ENCODE data around the gene SEPTIN7. TPM values are rescaled to one million over a fixed set of nuclear protein-coding genes. Genes with fewer than 3 reads are reported as not detected.
A peak's percentile ranks its signal among the peaks of the same experiment; 100 is the strongest.

Gene SEPTIN7
- total RNA-seq, result 178 and 191 TPM in 2 replicates

DNA sequence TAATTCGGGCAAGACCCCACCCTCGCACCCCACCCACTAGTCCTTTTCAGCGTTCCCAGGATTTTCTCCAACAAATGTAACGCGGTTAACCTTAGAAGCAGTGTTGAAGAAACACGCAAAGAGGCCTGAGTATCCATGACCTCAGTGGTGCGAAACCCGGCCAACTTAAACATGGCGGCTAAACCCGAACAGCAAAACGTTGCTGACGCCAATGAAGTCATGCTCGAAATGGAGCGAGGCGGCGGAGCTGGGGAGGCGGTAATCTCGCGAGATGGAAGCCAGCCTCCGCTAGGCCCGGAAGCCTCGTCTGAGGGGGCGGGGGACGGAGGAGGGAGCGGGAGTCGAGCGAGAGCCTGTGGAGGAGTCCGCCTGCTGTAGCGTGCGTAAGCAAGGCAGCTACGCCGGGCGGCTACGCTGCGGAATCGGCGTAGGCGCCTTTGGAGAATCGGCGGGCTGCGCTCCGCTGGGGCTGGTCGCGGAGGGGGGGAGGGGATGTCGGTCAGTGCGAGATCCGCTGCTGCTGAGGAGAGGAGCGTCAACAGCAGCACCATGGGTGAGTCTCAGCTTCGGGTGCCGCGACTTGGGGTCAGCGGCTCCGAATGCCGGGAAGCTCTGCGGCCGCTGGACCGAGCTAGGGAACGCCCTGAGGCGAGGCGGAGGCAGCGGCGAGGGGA lies at the start of gene SEPTIN7:
SEPTIN7 (plus strand) TSS at position 340 of the 674 bp plus-strand sequence; CDS start at position 493, 153 bp downstream.
- Histone ChIP-seq H3K4me1 (ENCODE audit: insufficient read depth, low read length) (peaks cover 18% of the 10 kb centered on the region), H3K4me2 (ENCODE audit: insufficient read depth, low read length) (peak within 1 kb of the TSS; percentile 93), H2AFZ (ENCODE audit: low read length) (peak within 1 kb of the TSS; percentile 97), H3K27ac (ENCODE audit: low read depth, low read length) (peak within 1 kb of the TSS; percentile 97), H4K20me1 (ENCODE audit: insufficient read depth, low read length) (peaks cover 38% of the 10 kb centered on the region), H3K9me3 (ENCODE audit: low read depth, low read length) (no peaks in the 10 kb centered on the region), H3K4me3 (ENCODE audit: insufficient read depth, low read length) (peak within 1 kb of the TSS; percentile 86), H3K27me3 (ENCODE audit: insufficient read depth, low read length) (no peaks in the 10 kb centered on the region), H3K36me3 (ENCODE audit: insufficient read depth, low read length) (no peaks in the 10 kb centered on the region), H3K79me2 (ENCODE audit: insufficient read depth, low read length) (peaks cover 49% of the 10 kb centered on the region)
- TF ChIP-seq, protein P1, sequence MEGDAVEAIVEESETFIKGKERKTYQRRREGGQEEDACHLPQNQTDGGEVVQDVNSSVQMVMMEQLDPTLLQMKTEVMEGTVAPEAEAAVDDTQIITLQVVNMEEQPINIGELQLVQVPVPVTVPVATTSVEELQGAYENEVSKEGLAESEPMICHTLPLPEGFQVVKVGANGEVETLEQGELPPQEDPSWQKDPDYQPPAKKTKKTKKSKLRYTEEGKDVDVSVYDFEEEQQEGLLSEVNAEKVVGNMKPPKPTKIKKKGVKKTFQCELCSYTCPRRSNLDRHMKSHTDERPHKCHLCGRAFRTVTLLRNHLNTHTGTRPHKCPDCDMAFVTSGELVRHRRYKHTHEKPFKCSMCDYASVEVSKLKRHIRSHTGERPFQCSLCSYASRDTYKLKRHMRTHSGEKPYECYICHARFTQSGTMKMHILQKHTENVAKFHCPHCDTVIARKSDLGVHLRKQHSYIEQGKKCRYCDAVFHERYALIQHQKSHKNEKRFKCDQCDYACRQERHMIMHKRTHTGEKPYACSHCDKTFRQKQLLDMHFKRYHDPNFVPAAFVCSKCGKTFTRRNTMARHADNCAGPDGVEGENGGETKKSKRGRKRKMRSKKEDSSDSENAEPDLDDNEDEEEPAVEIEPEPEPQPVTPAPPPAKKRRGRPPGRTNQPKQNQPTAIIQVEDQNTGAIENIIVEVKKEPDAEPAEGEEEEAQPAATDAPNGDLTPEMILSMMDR (IDR thresholded peaks at IDR 0.05; ENCODE audit: extremely low read depth, low read depth, low read length), result no peak
- DNase-seq (ENCODE audit: insufficient read length, low spot score, missing footprints), result peak; percentile 97

DNA sequence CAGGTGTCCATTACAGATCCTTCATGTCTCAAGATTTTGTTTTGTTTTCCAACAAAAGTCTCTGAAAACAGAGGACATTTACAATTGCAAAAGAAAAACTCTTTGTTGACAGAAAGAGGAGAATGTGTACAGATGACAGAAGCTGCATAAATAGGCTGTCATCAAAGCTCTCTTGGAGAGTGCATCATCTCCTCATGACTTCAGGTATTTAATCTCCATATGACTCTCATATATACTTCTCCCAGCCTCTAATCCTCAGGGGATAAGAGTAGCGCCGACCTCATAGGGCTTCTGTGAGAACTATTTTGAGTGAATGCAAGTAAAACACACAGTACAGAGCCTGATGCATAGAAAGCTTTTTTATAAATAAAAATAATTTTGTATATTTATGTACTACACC lies 48.1 kb upstream of the SEPTIN7 start:
- Histone ChIP-seq H3K4me3 (ENCODE audit: insufficient read depth, low read length) (no peak overlapping the region), H3K9me3 (ENCODE audit: low read depth, low read length) (no peaks in the 10 kb centered on the region), H3K36me3 (ENCODE audit: insufficient read depth, low read length) (no peaks in the 10 kb centered on the region), H3K27me3 (ENCODE audit: insufficient read depth, low read length) (no peaks in the 10 kb centered on the region), H3K79me2 (ENCODE audit: insufficient read depth, low read length) (no peaks in the 10 kb centered on the region), H2AFZ (ENCODE audit: low read length) (no peak overlapping the region), H3K27ac (ENCODE audit: low read depth, low read length) (no peak overlapping the region), H3K4me1 (ENCODE audit: insufficient read depth, low read length) (peaks cover 5% of the 10 kb centered on the region), H3K4me2 (ENCODE audit: insufficient read depth, low read length) (no peak overlapping the region), H4K20me1 (ENCODE audit: insufficient read depth, low read length) (no peaks in the 10 kb centered on the region)
- no peak for DNase-seq (ENCODE audit: insufficient read length, low spot score, missing footprints)
- TF ChIP-seq, protein P1 (IDR thresholded peaks at IDR 0.05; ENCODE audit: extremely low read depth, low read depth, low read length), result no peak

DNA sequence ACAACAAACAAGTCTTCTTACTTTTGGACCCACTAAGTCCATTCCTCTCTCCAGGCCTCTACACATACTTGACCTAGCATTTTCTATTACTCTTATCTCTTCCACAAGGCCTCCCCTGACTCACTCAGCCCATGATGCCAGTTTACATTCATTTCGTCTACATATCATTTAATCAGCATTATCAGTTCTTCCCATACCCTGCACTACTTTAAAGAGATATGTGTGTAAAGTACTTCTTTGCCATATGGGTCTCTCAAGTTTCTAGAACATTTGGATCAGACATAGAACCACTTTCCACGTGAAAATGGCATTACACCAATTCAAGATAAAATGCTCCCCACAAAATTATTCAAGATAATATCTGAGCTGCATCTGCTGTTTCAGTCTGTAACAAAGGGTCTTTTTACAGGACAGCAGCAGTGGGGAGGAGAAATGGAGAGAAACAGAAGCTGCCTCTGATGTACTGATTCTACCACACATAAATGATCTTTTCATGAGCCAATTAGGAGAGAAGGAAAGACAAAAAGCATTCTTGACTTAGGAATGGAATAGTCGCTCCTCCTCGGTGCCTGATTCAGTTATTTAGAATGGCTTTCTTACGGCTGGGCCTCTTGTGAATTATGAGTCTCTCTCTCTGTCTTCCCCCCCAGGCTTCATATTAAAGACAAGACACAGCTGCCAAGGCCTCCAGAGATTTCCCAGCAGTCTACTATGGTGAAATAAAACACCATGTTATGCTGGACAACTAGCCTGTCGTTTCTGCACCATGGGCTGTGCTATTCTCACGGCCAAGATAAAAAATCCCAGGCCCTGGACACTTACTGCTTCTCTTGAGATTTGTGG lies 46.9 kb upstream of the SEPTIN7 start:
- DNase-seq (ENCODE audit: insufficient read length, low spot score, missing footprints), result no peak
- no peaks in the 10 kb centered on the region for H4K20me1 ChIP-seq (ENCODE audit: insufficient read depth, low read length)
- H3K4me1 ChIP-seq (ENCODE audit: insufficient read depth, low read length), result peaks cover 2% of the 10 kb centered on the region
- no peak overlapping the region for H3K4me2 ChIP-seq (ENCODE audit: insufficient read depth, low read length)
- H3K79me2 ChIP-seq (ENCODE audit: insufficient read depth, low read length), result no peaks in the 10 kb centered on the region
- TF ChIP-seq, protein P1 (IDR thresholded peaks at IDR 0.05; ENCODE audit: extremely low read depth, low read depth, low read length), result no peak
- H2AFZ ChIP-seq (ENCODE audit: low read length), result peak overlapping the region; percentile 34
- H3K27me3 ChIP-seq (ENCODE audit: insufficient read depth, low read length), result no peaks in the 10 kb centered on the region
- peak overlapping the region; percentile 25 for H3K27ac ChIP-seq (ENCODE audit: low read depth, low read length)
- H3K9me3 ChIP-seq (ENCODE audit: low read depth, low read length), result no peaks in the 10 kb centered on the region
- no peaks in the 10 kb centered on the region for H3K36me3 ChIP-seq (ENCODE audit: insufficient read depth, low read length)
- no peak overlapping the region for H3K4me3 ChIP-seq (ENCODE audit: insufficient read depth, low read length)

DNA sequence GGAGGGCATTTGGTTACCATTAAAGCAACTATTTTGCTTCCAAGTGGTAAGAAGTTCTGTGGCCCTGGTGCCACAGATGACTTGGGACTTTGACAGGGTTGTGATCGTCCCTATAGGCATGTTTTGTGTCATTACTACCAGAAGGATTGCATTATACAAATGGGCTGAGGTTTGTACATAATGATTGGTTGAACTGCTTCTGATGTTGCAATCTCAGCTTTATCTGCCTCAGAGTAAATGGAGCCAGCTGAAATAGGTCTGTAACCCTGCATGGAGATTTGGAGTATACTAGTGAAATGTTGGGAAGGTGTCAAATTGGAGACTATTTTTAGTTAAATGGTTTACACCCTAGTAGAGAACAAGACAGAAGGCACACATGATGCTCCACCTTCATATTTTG lies 46.1 kb upstream of the SEPTIN7 start:
- Histone ChIP-seq H3K4me1 (ENCODE audit: insufficient read depth, low read length) (peaks cover 2% of the 10 kb centered on the region), H3K27me3 (ENCODE audit: insufficient read depth, low read length) (no peaks in the 10 kb centered on the region), H3K4me2 (ENCODE audit: insufficient read depth, low read length) (no peak overlapping the region), H3K36me3 (ENCODE audit: insufficient read depth, low read length) (no peaks in the 10 kb centered on the region), H3K79me2 (ENCODE audit: insufficient read depth, low read length) (no peaks in the 10 kb centered on the region), H3K9me3 (ENCODE audit: low read depth, low read length) (no peaks in the 10 kb centered on the region), H4K20me1 (ENCODE audit: insufficient read depth, low read length) (no peaks in the 10 kb centered on the region), H3K27ac (ENCODE audit: low read depth, low read length) (peak overlapping the region; percentile 25), H2AFZ (ENCODE audit: low read length) (peak overlapping the region; percentile 34), H3K4me3 (ENCODE audit: insufficient read depth, low read length) (no peak overlapping the region)
- TF ChIP-seq, protein P1 (IDR thresholded peaks at IDR 0.05; ENCODE audit: extremely low read depth, low read depth, low read length), result no peak
- DNase-seq (ENCODE audit: insufficient read length, low spot score, missing footprints), result no peak

Data from osteoblast (primary cell).